ENCODE measurements around the gene PSMD1. TPM values are rescaled to one million over a fixed set of nuclear protein-coding genes. Genes with fewer than 3 reads are reported as not detected.

Gene PSMD1
- total and polyA plus RNA-seq, 12 donors: 38.9 to 226 (median 86.3) TPM

DNA sequence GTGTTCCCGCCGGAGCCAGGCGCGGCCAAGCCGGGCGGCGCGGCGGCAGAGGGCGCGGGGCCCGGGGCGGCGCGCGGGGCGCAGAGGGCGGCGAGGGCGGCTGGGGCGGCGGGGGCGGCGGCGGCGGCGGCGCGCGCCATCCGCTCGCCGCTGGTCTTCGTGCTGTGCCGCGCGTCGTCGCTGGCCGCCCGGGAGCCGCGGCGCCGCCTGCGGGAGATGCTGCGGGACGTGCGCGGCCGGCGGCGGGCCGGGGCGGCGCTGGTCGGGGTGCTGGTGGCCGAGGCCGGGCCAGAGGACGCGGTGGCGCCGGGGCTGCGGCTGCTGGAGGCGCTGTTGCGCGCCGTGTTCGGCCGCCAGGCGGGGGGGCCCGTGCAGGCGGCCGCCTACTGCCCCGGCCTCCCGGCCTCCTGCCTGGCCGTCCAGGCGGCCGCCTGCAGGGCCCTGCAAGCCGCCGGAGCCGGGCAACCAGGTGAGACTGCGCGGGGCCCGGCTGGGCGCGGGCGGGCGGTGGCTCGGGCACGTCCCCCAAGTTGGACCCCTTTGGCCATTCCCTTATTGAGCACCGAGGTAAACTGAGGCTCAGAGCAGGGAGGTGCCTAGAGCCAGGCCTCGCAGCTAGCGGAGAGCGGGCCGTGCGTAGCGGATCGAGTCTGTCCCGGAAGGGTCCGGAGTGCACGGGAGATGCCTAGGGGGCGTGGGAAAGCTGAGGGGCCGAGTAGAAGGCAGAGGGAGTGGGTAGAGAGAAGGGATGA lies 18.8 kb upstream of the PSMD1 start:
- Histone ChIP-seq H3K27me3 (peaks cover 26% of the 10 kb centered on the region), H3K4me1 (replicated peaks in 1 of 2) (no peaks in the 10 kb centered on the region), H3K27ac (no peak overlapping the region), H3K9me3 (replicated peaks in 1 of 3) (no peaks in the 10 kb centered on the region), H3K4me3 (peak overlapping the region in 1 of 4 donors; percentile 39), H3K36me3 (replicated peaks in 1 of 2) (no peaks in the 10 kb centered on the region)
- intact Hi-C loops (cut with DNase I): no loop called here
- no peak for TF ChIP-seq POLR2A (IDR thresholded peaks at IDR 0.05)
- TF ChIP-seq, protein P1, sequence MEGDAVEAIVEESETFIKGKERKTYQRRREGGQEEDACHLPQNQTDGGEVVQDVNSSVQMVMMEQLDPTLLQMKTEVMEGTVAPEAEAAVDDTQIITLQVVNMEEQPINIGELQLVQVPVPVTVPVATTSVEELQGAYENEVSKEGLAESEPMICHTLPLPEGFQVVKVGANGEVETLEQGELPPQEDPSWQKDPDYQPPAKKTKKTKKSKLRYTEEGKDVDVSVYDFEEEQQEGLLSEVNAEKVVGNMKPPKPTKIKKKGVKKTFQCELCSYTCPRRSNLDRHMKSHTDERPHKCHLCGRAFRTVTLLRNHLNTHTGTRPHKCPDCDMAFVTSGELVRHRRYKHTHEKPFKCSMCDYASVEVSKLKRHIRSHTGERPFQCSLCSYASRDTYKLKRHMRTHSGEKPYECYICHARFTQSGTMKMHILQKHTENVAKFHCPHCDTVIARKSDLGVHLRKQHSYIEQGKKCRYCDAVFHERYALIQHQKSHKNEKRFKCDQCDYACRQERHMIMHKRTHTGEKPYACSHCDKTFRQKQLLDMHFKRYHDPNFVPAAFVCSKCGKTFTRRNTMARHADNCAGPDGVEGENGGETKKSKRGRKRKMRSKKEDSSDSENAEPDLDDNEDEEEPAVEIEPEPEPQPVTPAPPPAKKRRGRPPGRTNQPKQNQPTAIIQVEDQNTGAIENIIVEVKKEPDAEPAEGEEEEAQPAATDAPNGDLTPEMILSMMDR (IDR thresholded peaks at IDR 0.05): no peak
- WGBS, 4 donors: 1 to 3% (median 2%) methylated on average over 12 to 89 of the region's 104 CpGs; no CpG with 5 or more reads in 1 of the 4 donors
- no peak for DNase-seq

DNA sequence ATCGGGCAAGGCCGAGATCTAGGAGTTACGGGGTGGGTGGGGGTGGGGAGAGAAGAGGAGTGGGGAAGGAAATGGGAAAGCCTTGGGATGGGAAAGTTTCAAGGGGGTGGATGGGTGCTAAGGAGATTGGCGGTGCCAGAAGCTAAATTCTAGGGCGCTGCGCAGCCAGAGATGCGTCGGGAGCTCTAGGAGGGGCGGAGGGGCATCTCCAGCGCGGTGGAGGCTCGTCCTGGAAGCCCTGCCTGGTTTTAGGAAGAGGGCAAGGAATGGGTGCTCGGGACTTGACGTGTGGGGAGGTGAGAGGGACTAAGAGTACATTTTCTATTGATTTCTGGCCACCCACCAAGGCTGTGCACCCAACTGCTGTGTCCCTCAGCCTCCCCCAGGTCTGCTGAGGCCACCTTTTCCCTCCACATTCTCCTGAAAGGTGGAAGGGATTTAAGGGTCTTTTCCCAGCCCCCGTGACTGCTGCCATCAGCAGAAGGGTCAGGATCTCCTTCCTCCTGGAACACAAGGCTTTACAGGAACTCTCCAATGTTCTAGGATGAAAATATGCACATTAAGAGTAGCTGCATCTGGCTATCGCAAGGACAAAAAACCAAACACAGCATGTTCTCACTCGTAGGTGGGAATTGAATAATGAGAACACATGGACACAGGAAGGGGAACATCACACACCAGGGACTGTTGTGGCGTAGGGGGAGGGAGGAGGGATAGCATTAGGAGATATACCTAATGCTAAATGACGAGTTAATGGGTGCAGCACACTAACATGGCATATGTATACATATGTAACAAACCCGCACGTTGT lies 18.0 kb upstream of the PSMD1 start:
- WGBS, 4 donors: 25 to 30% (median 29%) methylated on average over 15 to 21 of the region's 21 CpGs
- no peaks in the 10 kb centered on the region for H3K9me3 ChIP-seq (replicated peaks in 1 of 3)
- peak overlapping the region in 1 of 4 donors; percentile 34 for H3K4me3 ChIP-seq
- H3K4me1 ChIP-seq (replicated peaks in 1 of 2): no peaks in the 10 kb centered on the region
- DNase-seq: no peak
- peaks cover 26% of the 10 kb centered on the region for H3K27me3 ChIP-seq
- intact Hi-C loops (cut with DNase I): no loop called here
- no peaks in the 10 kb centered on the region for H3K36me3 ChIP-seq (replicated peaks in 1 of 2)
- no peak overlapping the region for H3K27ac ChIP-seq
- no peak for TF ChIP-seq POLR2A (IDR thresholded peaks at IDR 0.05)

DNA sequence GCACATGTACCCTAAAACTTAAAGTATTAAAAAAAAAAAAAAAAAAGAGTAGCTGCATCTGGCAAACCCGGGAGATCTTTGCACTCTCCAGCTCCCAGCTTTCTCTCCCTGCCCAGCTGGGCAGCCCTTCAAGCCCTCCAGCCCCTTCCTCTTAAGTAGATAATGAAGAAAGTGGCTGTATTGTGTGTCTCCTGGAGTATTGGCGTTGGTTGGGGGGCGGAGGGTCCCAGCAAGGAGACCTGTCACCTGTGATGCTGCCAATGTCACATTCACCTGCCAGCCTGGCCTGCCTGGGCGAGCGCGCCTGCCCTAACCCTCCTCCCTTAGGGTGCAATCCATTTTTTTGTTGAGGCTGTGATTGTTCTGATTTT lies 17.4 kb upstream of the PSMD1 start:
- Histone ChIP-seq H3K27me3 (peaks cover 26% of the 10 kb centered on the region), H3K4me3 (no peak overlapping the region), H3K4me1 (replicated peaks in 1 of 2) (no peaks in the 10 kb centered on the region), H3K9me3 (replicated peaks in 1 of 3) (no peaks in the 10 kb centered on the region), H3K36me3 (replicated peaks in 1 of 2) (no peaks in the 10 kb centered on the region), H3K27ac (no peak overlapping the region)
- no peak for TF ChIP-seq POLR2A (IDR thresholded peaks at IDR 0.05)
- TF ChIP-seq, protein P1 (IDR thresholded peaks at IDR 0.05): no peak
- intact Hi-C loops (cut with DNase I): no loop called here
- WGBS, 4 donors: 74 to 89% (median 82%) methylated on average over 6 of the region's 6 CpGs
- no peak for DNase-seq

DNA sequence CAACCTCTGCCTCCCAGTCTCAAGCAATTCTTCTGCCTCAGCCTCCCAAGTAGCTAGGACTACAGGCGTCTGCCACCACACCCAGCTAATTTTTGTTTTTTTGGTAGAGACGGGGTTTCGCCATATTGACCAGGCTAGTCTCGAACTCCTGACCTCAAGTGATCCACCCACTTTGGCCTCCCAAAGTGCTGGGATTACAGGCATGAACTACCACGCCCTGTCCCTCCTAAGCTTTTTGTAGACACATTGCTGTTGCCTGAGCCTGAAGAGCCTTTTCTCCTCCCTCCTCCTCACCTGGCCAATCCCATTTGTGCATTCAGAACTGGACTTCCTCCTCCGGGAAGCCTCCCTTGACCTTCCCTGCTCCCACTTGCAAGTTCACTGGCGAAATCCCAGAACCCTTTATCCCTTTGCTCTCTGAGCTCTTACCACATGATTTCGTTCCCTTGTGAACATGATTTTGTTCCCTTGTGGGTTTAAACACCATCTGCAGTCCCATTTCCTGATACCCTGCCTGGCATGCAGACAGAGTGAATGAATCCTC lies 16.8 kb upstream of the PSMD1 start:
- 69 to 78% (median 73%) methylated on average over 8 of the region's 8 CpGs for WGBS, 4 donors
- intact Hi-C loops (cut with DNase I): no loop called here
- peaks cover 26% of the 10 kb centered on the region for H3K27me3 ChIP-seq

More for the DNA sequence above, 16.8 kb upstream of the PSMD1 start:
- Histone ChIP-seq H3K4me1 (replicated peaks in 1 of 2) (no peaks in the 10 kb centered on the region), H3K36me3 (replicated peaks in 1 of 2) (no peaks in the 10 kb centered on the region), H3K4me3 (no peak overlapping the region), H3K9me3 (replicated peaks in 1 of 3) (no peaks in the 10 kb centered on the region), H3K27ac (no peak overlapping the region)
- DNase-seq: no peak
- TF ChIP-seq, protein P1 (IDR thresholded peaks at IDR 0.05): no peak
- no peak for TF ChIP-seq POLR2A (IDR thresholded peaks at IDR 0.05)

All from adrenal gland (tissue), 12 donors.